Upper lobe of left lung (tissue), 4 donors: ENCODE measurements around the gene OSER1.

Experiments
- EP300 ChIP-seq, 4 donors: sonication (generic); formaldehyde crosslinking; IDR thresholded peaks; one replicate each; pipeline ENCODE4 v1.5.1; 2017; ENCODE audit warnings: antibody characterized with exemption in 4 of 4, control low read depth in 2 of 4
- POLR2A ChIP-seq, 4 donors: fragments of 450-650 bp; IDR thresholded peaks; one replicate each; pipeline ENCODE4 v1.5.1; 2016 to 2017; ENCODE audit warnings: antibody characterized with exemption in 4 of 4, mild to moderate bottlenecking in 2 of 4
- TF ChIP-seq, protein P1 (sequence below), 6 experiments: fragments of 450-650 bp in 4 of 6; fragments of 200-600 bp in 2 of 6; sonication (generic) in 2 of 6; IDR thresholded peaks; one replicate each; pipeline ENCODE4 v1.5.1; 2016 to 2019; ENCODE audit warnings: antibody characterized with exemption in 6 of 6

DNA sequence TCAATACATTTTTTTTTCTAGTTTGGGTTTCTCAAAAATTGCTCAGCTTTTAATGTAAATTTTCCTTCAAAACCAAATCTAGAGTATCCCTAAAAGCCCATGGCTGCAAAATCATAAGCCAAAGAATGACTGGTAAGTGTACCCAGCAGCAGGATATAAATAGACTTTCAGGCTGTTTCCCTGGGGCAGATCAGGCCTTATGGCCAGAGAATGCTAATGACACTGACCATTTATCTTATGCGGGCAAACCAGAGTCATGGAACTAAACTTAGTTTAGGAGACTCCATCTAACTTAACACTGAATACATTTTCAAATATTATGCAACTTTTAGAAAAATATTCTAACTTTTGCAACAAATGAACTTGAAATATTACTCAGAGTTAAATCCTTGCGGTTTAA is 7.4 kb downstream of the OSER1 start:
- TF ChIP-seq, protein P1, sequence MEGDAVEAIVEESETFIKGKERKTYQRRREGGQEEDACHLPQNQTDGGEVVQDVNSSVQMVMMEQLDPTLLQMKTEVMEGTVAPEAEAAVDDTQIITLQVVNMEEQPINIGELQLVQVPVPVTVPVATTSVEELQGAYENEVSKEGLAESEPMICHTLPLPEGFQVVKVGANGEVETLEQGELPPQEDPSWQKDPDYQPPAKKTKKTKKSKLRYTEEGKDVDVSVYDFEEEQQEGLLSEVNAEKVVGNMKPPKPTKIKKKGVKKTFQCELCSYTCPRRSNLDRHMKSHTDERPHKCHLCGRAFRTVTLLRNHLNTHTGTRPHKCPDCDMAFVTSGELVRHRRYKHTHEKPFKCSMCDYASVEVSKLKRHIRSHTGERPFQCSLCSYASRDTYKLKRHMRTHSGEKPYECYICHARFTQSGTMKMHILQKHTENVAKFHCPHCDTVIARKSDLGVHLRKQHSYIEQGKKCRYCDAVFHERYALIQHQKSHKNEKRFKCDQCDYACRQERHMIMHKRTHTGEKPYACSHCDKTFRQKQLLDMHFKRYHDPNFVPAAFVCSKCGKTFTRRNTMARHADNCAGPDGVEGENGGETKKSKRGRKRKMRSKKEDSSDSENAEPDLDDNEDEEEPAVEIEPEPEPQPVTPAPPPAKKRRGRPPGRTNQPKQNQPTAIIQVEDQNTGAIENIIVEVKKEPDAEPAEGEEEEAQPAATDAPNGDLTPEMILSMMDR (IDR thresholded peaks at IDR 0.05) = no peak
- no peak for TF ChIP-seq POLR2A (IDR thresholded peaks at IDR 0.05)
- TF ChIP-seq EP300 (IDR thresholded peaks at IDR 0.05) = no peak
